HG03025 (cell line): Measurements from ENCODE around the gene KRTAP5-2.
"Not testable (repeated sequence)": the region's sequence is repeated elsewhere in the genome, so short reads cannot be mapped to it uniquely, and the experiment has no call there.

Experiments used
- ATAC-seq: cut with Tn5 transposase; IDR thresholded peaks from one replicate; pipeline ENCODE4 v1.9.1; 2021; ENCODE audit warnings: mild to moderate bottlenecking, moderate library complexity; ENCODE audit not compliant: unreplicated experiment, low FRiP score

The KRTAP5-2 gene, protein sequence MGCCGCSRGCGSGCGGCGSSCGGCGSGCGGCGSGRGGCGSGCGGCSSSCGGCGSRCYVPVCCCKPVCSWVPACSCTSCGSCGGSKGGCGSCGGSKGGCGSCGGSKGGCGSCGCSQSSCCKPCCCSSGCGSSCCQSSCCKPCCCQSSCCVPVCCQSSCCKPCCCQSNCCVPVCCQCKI

DNA sequence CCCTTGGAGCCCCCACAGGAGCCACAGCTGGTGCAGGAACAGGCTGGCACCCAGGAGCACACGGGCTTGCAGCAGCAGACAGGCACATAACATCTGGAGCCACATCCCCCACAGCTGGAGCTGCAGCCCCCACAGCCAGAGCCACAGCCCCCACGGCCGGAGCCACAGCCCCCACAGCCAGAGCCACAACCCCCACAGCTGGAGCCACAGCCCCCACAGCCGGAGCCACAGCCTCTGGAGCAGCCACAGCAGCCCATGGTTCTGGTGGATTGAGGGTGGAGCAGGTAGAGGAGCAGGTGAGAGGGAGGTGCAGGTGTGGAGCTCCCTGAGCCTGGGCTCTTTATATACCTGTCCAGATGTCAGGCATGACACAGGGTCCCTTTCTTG, at the start of gene KRTAP5-2:
TSS of gene KRTAP5-2 (minus strand) at position 301 of the 387 bp plus-strand sequence. CDS start at position 257, 44 bp downstream.
- no peak for ATAC-seq

DNA sequence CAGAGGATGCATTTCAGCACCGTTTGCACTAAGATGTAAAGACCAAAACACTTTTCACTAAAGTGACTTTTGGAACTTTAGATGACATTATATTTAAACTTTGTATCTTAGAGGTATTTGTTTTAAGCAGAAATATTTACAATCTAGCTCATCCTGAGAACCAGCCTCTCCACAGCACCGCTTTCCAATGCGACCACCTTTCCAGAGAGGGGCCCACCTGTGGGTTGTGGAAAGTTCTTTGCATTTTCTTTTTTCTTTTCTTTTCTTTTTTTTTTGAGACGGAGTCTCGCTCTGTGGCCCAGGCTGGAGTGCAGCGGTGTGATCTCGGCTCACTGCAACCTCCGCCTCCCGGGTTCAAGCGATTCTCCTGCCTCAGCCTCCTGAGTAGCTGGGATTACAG, 48.4 kb upstream of the KRTAP5-2 start:
- ATAC-seq = not testable (repeated sequence)

DNA sequence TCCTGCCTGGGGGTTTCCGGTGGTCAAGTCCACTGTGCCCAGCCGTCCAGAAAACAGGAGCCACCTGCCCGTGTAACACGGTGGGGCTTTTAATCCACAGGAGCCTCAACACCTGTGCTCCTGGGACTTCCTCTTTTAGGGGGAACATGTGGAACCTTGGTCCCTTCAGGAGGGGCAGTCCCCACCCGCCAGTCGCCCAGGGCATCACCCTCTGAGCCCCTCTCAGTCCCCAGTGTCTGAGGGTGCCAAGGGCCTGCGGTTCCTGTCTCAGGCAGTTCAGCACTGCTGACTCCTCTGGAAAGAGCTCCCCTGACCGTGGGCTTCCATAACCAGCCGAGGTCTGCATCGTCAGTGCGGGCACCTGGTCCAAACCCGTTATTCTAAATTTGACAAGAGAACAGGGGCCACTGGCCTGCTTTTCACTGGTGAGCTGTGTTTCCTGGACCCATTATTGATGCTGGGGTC, 47.3 kb upstream of the KRTAP5-2 start:
- ATAC-seq = no peak

DNA sequence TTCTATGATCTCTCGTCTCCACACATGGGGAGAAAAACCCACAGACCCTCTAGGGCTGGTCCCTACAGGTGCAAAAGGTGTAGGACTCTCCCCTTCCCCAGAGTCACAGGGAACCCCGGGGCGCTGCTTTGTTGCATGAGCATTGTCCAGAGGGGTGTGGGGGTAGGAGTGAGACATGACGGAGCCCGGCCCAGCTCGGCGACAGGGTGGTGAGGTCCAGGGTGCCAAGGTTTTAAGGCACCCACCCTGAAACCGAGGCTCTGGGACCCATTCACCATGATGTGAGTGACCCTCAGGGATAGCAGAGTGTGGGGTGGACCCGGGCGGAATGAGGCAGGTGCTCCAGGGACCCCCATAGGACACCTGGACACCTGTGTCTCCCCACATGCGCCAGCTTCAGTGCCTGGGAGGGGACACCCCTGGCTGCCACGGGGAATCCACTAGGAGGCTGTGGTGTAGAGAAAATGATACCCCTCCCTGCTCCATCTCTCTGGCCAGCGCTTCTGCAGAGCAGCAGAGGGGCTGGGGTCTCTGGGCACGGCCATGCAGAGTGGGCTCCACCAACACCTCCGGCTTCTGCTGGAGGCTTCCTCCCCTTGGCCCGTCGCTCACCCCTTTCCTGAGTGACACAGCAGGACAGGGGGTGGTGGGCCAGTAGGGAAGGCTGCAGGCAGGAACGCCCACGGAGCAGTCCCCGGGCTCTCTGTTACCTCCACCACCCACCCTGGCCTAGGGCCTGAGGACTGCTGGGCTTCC, 46.7 kb upstream of the KRTAP5-2 start:
- ATAC-seq = no peak

DNA sequence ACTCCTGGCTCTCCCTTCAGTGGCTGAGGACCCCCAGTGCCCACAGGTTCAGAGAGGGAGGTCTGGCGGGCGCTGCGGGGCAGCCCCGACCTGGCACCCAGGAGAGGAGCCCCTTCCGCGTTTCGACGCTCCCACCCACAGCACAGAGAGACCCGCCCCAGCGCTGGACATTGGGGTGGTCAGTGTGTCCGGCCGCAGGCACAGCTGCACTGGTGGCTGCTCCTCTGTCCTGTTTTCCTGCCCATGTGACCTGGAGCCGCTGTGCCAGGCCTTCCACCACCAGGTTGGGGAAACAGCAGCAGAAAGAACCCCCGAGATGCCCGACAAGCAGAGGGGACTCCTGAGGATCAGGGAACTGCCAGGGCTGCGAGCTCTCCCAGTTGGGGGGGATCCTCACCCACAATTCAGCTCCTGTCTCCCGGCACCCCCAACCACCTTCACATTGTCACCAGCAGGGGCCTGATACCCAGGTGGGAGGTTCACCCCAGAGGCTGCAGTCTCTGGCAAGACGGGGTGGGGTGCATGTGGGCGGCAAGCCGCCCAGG, 45.1 kb upstream of the KRTAP5-2 start:
- no peak for ATAC-seq

DNA sequence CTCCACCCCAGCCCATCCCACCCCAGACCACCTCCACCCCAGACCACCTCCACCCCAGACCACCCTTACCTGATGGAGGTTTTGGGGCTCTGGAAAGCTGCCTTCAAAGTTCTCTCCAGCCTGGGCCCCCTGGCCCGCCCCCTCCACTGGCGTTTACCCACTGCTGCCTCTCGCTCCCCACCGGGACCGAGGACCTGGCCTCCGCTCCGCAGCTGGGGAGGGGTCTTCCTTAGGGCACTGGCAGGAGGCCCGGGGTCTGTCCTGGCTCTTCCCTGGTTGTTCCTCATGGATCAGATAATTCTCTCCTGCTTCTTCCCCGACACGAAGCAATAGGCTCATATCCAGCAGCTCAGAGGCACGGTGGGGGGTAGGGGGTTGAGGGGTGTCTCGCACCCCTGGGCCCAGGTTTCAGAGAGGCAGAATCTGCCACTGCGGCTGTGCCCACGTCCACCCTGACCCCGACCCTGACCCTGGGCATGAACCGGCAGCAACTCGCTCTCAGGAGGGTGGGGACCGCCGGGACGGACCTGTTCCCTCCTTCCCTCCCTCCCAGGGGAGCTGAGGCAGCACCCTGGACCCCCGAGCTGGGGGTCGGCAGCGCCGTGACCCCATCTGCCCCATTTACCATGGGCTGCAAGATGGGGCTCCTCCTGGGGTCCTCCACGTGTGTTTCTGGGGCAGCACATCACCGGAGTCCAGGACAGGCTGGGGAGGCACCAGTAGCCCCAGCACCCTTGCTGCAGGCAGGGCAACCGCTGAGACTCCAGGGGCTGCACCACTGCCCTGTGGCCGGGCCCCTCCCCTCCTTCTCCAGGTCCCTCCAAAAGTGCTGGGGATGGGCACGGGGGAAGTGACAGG, 44.4 kb upstream of the KRTAP5-2 start:
- no peak for ATAC-seq

DNA sequence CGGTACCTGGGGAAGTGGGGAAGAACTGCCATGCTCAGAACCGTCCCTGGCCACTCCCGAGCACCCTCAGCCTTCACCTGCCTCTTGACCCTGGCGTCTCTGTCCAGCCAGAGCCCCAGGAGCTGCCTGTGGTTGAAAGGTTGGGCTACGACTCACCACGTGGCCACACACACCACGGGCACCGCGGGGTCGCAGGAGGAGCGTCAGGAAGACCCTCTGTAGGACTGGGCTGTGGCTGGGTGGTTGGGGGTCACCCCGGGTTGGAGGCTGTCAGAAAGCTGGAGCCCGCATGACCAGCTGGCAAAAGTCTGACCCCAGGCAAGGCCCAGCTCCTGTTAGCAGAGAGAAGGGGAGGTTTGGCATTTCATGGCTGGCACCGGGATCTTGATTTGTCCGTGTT, 43.0 kb upstream of the KRTAP5-2 start:
- ATAC-seq = no peak

DNA sequence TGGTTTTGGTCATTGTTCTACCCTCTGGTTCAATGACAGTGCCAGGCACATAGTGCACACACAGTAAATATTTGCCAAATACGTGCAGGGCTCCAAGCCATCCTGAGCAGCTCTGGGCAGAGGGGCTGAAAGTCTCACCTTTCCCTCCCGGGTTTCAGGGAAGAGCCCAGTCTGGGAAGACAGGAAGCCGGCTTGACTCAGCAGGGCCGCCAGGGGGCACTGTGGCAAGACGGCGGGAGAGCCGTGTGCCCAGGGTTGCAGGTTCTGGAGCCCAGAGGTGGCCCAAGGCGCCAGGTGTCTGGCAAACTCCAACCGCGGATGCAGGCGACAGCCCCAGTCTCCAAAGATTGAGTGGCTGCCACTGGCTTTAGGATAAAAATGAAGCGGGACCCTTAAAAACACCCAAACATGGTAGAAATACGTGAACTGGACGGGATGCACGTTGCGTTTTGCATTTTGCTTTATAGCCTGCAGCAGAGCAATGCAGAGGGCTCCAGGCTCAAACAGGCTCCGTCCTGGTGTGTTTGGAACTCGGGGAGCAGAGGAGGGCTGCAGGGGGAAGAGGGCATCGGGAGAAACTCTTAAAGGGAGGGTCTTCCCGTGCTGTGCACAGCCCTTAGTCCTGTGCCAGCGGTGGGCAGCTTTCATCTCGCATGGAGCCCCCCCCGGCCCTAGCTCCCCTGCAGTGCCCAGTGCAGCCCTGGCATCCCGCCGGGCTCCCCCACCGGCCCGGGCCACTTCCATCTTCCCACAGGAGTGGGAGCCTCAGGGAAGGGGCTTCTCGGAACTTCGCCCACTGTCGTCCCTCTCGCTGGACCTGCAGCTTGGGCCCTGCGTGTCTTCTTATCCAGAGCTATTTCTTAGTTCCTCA, 42.2 kb upstream of the KRTAP5-2 start:
- no peak for ATAC-seq

DNA sequence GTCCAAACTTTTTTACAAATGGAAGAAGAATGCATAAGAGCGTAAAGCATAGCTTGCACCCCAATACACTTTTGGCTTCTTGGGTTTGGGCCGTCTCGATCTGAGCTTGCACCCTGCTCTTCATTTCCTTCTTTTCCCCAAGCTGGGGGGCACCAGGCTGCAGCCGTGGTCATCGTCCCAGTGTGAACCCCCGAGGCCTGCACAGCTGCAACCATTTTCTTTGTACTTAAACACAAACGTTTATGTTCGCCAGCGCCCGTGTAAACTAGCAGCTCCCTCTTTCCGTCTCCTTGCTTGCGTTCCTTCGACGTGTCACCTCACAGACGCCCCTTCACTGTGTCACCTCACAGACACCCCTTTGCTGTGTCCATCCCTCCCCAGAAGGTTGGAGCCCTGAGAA, 41.6 kb upstream of the KRTAP5-2 start:
- ATAC-seq = no peak

DNA sequence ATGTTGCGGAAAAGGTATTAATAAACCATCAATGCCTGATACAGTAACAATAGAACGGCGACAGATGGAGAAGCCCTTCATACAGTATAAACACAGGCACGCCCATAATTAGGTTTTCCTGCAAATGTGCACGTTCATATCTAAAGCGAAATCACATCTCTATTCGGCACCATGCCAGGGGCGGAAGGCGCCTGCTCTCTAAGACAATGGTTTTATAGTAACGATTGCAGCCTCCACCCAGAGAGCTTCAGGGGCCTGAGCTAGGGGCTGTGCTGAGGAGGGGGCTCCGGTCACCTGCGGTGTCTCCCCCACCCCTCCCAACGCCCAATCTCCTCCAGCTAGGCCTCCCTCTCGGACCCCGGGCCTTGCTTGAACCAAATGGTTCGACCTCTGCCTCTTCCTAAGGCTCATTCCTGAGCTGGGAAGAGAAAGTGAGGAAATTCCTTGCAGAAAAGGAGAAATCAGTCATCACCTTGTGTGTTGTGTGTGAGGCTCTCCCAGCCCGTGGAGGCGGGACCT, 41.1 kb upstream of the KRTAP5-2 start:
- no peak for ATAC-seq

DNA sequence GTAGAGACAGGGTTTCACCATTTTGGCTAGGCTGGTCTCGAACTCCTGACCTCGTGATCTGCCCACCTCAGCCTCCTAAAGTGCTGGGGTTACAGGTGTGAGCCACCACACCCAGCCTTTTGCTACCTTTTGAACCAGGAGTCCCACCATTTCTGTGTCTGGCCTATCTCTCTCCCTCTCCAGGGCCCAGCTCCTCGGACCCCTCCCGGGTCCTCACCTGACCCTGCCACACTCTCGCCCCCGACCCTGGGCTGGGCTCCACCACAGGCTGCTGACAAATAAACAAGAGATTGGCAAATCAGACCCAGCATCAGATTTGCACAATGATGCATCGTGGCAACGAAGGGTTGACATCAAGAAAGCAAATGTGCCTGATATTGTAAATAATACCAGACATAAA, 40.2 kb upstream of the KRTAP5-2 start:
- ATAC-seq = no peak

DNA sequence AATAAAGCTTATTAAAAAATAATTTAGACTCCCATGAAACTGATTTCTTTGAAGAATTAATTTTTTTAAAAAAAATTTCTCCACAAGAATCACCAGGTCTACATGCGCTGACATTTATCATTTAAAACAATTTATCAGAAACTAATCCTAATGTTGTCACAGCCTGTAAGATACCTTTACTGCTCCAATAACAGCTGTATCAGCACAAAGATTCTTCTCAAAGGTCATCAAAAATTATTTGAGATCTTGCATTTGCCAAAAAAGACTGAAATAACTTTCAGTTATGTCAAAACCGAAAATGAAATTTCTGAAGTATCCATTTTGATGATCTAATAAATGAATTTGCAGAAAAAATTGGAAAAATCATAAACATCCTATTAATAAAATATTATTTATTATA, 39.5 kb upstream of the KRTAP5-2 start:
- ATAC-seq = no peak

DNA sequence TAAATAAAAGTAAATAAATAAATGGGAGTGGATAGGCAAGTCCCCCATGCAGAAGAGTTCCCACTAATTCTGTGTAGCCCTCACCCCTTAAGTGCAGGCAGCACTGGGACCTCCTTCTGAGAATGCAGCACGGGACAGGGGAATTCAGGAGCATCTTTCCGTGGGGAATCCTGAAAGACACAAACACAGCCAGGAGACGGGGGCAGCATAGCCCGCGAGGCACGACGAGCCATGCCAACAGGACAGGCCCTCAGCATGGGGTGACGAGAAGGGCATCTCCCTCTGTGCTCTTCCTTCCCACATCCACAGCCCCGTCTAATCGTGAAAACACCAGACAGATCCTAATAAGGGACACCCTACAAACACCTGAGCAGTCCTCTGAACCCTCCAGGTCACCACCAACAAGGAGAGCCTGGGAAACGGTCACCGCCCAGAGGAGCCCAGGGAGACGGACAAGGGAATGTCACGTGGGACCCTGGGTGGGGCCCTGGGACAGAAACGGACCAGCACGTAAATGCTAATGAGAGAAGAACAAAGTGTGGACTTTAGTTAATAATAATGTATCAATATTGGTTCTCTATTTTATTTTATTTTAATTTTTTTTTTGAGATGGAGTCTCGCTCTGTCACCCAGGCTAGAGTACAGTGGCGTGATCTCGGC, 38.3 kb upstream of the KRTAP5-2 start:
- ATAC-seq = no peak

DNA sequence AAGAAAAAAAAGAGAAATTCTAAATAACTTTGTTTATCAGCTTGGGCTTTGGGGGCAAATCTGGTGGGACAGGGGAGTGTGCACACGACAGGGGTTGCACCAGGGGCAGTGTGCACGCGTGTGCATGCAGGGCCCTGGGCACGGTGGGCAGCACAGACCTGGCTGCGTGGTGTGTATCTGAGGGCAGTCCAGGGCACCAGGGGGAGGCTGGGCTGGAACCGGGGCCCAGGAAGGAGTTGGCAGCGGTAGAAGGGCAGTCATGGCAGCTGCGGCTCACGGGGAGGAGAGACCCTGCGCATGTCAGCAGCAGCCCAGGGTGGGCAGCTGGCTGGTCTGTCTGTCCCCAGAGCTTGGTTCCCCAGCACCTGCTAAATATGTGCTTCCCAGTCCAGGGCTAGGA, 35.8 kb upstream of the KRTAP5-2 start:
- no peak for ATAC-seq

DNA sequence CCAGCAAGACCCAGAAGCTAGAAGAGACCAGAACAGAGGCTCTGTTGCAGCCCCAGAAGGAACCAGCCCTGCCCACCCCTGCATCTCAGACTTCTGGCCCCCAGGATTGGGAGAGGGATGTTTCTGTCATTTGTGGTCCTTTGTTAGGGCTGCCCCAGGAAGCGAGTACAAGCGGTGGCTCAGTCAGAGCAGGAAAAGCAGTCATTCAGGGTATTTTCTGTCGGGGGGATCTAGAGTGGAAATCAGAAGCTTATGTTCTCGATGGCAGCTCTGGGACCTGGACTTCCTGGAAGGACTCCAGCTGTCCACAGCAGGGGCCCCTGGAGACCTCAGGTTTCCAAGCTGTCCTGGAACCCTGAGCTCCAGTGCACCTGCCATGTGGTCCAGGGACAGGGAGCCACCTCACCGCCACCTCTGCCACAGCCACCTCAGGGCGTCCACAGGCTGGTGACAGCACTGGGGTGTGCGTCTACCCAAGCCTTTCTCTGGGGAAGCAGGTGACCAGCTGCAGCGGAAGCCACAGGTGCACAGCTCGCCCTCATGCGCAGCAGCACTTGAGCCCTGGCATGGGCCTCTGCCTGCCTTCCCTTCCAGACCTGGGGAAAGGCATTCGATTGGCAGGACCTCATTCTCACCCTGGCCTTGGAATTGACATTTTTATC, 34.1 kb upstream of the KRTAP5-2 start:
- no peak for ATAC-seq

DNA sequence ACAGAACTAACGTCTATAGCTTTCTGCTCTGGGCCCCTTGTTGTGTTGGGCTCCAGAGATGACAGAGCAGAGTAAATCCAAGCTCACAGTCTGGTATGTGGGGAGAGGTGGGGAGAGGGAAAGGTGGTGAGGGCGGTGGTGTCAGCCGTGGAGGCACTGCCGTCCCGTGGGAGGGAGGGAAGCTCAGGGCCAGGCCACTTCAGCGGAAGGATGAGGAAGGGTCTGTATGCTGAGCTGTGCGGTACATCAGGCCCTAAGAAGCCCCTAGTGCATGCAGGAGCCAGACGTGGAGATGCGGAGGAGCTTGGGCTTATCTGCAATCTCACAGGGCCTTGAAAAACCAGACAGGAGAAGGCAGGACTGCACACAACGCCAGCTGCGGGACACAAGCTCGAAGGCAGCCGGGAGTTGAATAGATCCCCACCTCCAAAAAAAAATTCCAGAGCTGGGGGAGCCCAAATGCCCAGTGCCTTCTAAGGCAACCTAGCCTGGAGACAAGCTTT, 33.0 kb upstream of the KRTAP5-2 start:
- ATAC-seq = no peak

DNA sequence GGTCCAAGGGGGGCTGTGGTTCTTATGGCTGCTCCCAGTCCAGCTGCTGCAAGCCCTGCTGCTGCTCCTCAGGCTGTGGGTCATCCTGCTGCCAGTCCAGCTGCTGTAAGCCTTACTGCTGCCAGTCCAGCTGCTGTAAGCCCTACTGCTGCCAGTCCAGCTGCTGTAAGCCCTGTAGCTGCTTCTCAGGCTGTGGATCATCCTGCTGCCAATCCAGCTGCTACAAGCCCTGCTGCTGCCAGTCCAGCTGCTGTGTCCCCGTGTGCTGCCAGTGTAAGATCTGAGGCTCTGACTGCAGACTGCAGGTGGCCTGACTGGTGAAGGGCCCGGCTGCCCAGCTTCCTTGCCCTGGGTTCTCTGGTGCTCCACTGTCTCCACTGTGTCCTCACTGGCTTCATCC, 32.2 kb upstream of the KRTAP5-2 start:
- ATAC-seq = no peak

DNA sequence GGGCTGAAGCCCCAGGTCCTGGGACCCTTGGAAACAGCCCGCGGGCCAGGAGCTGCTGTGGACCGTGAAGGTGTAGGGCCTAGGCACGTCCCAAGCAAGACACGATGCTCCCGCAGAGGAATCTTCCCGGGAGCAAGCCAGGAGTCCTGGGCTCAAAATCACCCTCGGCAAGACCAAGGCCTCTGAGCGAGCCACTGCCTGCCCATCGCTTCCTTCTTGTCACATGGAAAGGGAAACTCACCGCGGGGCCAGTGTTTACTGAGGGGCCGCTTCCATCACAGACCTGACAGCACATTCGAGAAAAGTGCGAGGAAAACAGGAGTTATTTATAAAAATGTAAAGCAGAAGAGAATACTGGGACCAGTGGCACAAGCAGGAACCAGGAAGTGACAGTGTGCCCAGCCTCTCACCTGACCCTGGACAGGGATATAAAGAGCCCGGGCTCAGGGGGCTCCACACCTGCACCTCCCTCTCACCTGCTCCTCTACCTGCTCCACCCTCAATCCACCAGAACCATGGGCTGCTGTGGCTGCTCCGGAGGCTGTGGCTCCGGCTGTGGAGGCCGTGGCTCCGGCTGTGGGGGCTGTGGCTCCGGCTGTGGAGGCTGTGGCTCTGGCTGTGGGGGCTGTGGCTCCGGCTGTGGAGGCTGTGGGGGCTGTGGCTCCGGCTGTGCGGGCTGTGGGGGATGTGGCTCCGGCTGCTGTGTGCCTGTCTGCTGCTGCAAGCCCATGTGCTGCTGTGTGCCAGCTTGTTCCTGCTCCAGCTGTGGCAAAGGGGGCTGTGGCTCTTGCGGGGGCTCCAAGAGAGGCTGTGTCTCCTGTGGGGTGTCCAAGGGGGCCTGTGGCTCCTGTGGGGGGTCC, 31.5 kb upstream of the KRTAP5-2 start, which contains the start of gene KRTAP5-5:
TSS of gene KRTAP5-5 (plus strand) at position 450 of the 860 bp plus-strand sequence. CDS start at position 516, 66 bp downstream.
- ATAC-seq = no peak
